NB4 (cell line): Measurements from ENCODE around the gene MRPS15.

Experiments
- DNase-seq: peaks from one replicate; pipeline ENCODE4 v3.0.0; 2010; ENCODE audit warnings: low read depth
- H3K4me3 ChIP-seq: one replicate; pipeline ENCODE4 v1.5.1; 2011; ENCODE audit warnings: mild to moderate bottlenecking, low read depth, low read length, moderate library complexity
- CTCF ChIP-seq: IDR thresholded peaks from one replicate; pipeline ENCODE4 v1.5.1; 2012; ENCODE audit warnings: low read depth, low read length
- MAX ChIP-seq: IDR thresholded peaks from 2 replicates; pipeline ENCODE4 v1.6.1; 2011; ENCODE audit warnings: low read depth, low read length
- MYC ChIP-seq: IDR thresholded peaks from 2 replicates; pipeline ENCODE4 v1.6.1; 2011; ENCODE audit warnings: low read depth, low read length
- POLR2A ChIP-seq: IDR thresholded peaks from 2 replicates; pipeline ENCODE4 v1.6.1; 2011; ENCODE audit warnings: mild to moderate bottlenecking; ENCODE audit not compliant: insufficient read length; ENCODE audit errors: extremely low read depth

MRPS15 gene

GRCh38 chr1:36471830-36472641 lies 7.9 kb upstream of the MRPS15 start:
- H3K4me3 ChIP-seq = no peak overlapping the region
- TF ChIP-seq CTCF = no peak
- TF ChIP-seq MYC = no peak
- no peak for TF ChIP-seq MAX
- no peak for TF ChIP-seq POLR2A
- DNase-seq = no peak

GRCh38 chr1:36469163-36469562 lies 5.0 kb upstream of the MRPS15 start:
- TF ChIP-seq MAX (no peak), POLR2A (no peak), MYC (no peak), CTCF (no peak)
- no peak for DNase-seq
- H3K4me3 ChIP-seq = no peak overlapping the region

- DNase-seq = no peak
- no peak for TF ChIP-seq POLR2A
- TF ChIP-seq MYC = no peak
- no peak for TF ChIP-seq CTCF
- TF ChIP-seq MAX = no peak
- H3K4me3 ChIP-seq = no peak overlapping the region
Observed at GRCh38 chr1:36467700-36468455, 3.7 kb upstream of the MRPS15 start.

GRCh38 chr1:36467027-36467410 lies 2.8 kb upstream of the MRPS15 start:
- no peak overlapping the region for H3K4me3 ChIP-seq
- TF ChIP-seq POLR2A (no peak), MYC (no peak), CTCF (no peak), MAX (no peak)
- no peak for DNase-seq

GRCh38 chr1:36466370-36467026 lies 2.3 kb upstream of the MRPS15 start:
- no peak overlapping the region for H3K4me3 ChIP-seq
- no peak for DNase-seq
- no peak for TF ChIP-seq MYC
- TF ChIP-seq MAX = no peak
- no peak for TF ChIP-seq POLR2A
- no peak for TF ChIP-seq CTCF
